ENCODE measurements around the gene PRM1. TPM values are rescaled to one million over a fixed set of nuclear protein-coding genes. Genes with fewer than 3 reads are reported as not detected.

The PRM1 gene
- total and polyA plus RNA-seq, 2 of the 13 experiments (the other 11 are each of a cell fraction or from before 2014, with no cell fraction given): not detected

- TF ChIP-seq, protein P1, sequence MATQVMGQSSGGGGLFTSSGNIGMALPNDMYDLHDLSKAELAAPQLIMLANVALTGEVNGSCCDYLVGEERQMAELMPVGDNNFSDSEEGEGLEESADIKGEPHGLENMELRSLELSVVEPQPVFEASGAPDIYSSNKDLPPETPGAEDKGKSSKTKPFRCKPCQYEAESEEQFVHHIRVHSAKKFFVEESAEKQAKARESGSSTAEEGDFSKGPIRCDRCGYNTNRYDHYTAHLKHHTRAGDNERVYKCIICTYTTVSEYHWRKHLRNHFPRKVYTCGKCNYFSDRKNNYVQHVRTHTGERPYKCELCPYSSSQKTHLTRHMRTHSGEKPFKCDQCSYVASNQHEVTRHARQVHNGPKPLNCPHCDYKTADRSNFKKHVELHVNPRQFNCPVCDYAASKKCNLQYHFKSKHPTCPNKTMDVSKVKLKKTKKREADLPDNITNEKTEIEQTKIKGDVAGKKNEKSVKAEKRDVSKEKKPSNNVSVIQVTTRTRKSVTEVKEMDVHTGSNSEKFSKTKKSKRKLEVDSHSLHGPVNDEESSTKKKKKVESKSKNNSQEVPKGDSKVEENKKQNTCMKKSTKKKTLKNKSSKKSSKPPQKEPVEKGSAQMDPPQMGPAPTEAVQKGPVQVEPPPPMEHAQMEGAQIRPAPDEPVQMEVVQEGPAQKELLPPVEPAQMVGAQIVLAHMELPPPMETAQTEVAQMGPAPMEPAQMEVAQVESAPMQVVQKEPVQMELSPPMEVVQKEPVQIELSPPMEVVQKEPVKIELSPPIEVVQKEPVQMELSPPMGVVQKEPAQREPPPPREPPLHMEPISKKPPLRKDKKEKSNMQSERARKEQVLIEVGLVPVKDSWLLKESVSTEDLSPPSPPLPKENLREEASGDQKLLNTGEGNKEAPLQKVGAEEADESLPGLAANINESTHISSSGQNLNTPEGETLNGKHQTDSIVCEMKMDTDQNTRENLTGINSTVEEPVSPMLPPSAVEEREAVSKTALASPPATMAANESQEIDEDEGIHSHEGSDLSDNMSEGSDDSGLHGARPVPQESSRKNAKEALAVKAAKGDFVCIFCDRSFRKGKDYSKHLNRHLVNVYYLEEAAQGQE (IDR thresholded peaks at IDR 0.05; ENCODE audit: borderline replicate concordance in 1 of 2, low read depth in 1 of 2, low read length in 2 of 2): no peak
- TF ChIP-seq KDM3A (CRISPR knock-in tag; IDR thresholded peaks at IDR 0.05; ENCODE audit: low read depth): 0 out of 2 replicates have a peak, but pooled peaks have one; percentile 28
- no peak for TF ChIP-seq SOX6 (IDR thresholded peaks at IDR 0.05)
- no peak for TF ChIP-seq SOX6 (CRISPR knock-in tag; IDR thresholded peaks at IDR 0.05)
- TF ChIP-seq FOXK2 (IDR thresholded peaks at IDR 0.05): no peak
- TF ChIP-seq RBM39 (IDR thresholded peaks at IDR 0.05; ENCODE audit: low read depth, low read length, poor library complexity, severe bottlenecking): no peak
- TF ChIP-seq FIP1L1 (IDR thresholded peaks at IDR 0.05; ENCODE audit: borderline replicate concordance, insufficient read depth, low read depth, low read length): no peak
- TF ChIP-seq, protein P2, sequence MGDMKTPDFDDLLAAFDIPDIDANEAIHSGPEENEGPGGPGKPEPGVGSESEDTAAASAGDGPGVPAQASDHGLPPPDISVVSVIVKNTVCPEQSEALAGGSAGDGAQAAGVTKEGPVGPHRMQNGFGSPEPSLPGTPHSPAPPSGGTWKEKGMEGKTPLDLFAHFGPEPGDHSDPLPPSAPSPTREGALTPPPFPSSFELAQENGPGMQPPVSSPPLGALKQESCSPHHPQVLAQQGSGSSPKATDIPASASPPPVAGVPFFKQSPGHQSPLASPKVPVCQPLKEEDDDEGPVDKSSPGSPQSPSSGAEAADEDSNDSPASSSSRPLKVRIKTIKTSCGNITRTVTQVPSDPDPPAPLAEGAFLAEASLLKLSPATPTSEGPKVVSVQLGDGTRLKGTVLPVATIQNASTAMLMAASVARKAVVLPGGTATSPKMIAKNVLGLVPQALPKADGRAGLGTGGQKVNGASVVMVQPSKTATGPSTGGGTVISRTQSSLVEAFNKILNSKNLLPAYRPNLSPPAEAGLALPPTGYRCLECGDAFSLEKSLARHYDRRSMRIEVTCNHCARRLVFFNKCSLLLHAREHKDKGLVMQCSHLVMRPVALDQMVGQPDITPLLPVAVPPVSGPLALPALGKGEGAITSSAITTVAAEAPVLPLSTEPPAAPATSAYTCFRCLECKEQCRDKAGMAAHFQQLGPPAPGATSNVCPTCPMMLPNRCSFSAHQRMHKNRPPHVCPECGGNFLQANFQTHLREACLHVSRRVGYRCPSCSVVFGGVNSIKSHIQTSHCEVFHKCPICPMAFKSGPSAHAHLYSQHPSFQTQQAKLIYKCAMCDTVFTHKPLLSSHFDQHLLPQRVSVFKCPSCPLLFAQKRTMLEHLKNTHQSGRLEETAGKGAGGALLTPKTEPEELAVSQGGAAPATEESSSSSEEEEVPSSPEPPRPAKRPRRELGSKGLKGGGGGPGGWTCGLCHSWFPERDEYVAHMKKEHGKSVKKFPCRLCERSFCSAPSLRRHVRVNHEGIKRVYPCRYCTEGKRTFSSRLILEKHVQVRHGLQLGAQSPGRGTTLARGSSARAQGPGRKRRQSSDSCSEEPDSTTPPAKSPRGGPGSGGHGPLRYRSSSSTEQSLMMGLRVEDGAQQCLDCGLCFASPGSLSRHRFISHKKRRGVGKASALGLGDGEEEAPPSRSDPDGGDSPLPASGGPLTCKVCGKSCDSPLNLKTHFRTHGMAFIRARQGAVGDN (CRISPR knock-in tag; IDR thresholded peaks at IDR 0.05): 0 out of 2 replicates have a peak, but pooled peaks have one; percentile 2
- TF ChIP-seq, protein P3, sequence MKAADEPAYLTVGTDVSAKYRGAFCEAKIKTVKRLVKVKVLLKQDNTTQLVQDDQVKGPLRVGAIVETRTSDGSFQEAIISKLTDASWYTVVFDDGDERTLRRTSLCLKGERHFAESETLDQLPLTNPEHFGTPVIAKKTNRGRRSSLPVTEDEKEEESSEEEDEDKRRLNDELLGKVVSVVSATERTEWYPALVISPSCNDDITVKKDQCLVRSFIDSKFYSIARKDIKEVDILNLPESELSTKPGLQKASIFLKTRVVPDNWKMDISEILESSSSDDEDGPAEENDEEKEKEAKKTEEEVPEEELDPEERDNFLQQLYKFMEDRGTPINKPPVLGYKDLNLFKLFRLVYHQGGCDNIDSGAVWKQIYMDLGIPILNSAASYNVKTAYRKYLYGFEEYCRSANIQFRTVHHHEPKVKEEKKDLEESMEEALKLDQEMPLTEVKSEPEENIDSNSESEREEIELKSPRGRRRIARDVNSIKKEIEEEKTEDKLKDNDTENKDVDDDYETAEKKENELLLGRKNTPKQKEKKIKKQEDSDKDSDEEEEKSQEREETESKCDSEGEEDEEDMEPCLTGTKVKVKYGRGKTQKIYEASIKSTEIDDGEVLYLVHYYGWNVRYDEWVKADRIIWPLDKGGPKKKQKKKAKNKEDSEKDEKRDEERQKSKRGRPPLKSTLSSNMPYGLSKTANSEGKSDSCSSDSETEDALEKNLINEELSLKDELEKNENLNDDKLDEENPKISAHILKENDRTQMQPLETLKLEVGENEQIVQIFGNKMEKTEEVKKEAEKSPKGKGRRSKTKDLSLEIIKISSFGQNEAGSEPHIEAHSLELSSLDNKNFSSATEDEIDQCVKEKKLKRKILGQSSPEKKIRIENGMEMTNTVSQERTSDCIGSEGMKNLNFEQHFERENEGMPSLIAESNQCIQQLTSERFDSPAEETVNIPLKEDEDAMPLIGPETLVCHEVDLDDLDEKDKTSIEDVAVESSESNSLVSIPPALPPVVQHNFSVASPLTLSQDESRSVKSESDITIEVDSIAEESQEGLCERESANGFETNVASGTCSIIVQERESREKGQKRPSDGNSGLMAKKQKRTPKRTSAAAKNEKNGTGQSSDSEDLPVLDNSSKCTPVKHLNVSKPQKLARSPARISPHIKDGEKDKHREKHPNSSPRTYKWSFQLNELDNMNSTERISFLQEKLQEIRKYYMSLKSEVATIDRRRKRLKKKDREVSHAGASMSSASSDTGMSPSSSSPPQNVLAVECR (CRISPR knock-in tag; IDR thresholded peaks at IDR 0.05; ENCODE audit: borderline replicate concordance): peak; percentile 22; the same call in 1 of the 2 replicates
- TF ChIP-seq, protein P4, sequence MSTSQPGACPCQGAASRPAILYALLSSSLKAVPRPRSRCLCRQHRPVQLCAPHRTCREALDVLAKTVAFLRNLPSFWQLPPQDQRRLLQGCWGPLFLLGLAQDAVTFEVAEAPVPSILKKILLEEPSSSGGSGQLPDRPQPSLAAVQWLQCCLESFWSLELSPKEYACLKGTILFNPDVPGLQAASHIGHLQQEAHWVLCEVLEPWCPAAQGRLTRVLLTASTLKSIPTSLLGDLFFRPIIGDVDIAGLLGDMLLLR (CRISPR knock-in tag; IDR thresholded peaks at IDR 0.05): no peak
- 0 out of 2 replicates have a peak, but pooled peaks have one; percentile 24 for TF ChIP-seq ZFY (CRISPR knock-in tag; IDR thresholded peaks at IDR 0.05)
- no peak for TF ChIP-seq ETV5 (CRISPR knock-in tag; IDR thresholded peaks at IDR 0.05; ENCODE audit: borderline replicate concordance)
- TF ChIP-seq ZNF589 (CRISPR knock-in tag; conservative IDR thresholded peaks at IDR 0.05): peak; percentile 31; the same call in 1 of the 2 replicates
- no peak for TF ChIP-seq TEAD3 (CRISPR knock-in tag; optimal IDR thresholded peaks at IDR 0.05; ENCODE audit: borderline replicate concordance)
Measured at GRCh38 chr16:11253995-11254912, 26.9 kb downstream of the PRM1 start (continued).
